GM12878 (cell line): Measurements from ENCODE around the gene COL23A1.

Experiments used
- ATF7 ChIP-seq: fragments of 450-650 bp; IDR thresholded peaks from 2 replicates; pipeline ENCODE4 v1.6.1; 2016; ENCODE audit warnings: low read depth, mild to moderate bottlenecking
- CEBPZ ChIP-seq: fragments of 150-350 bp; IDR thresholded peaks from 2 replicates; pipeline ENCODE4 v1.6.1; 2016; ENCODE audit warnings: low read depth, low read length
- EED ChIP-seq: sonication (generic); IDR thresholded peaks from 2 replicates; pipeline ENCODE4 v1.6.1; 2016; ENCODE audit warnings: antibody characterized with exemption, low read depth
- EP300 ChIP-seq, 2 experiments: fragments of 150-350 bp in 1 of 2; IDR thresholded peaks; 2 replicates each; pipeline ENCODE4 v1.6.1; 2011 to 2012; ENCODE audit warnings: low read depth in 2 of 2, low read length in 2 of 2, borderline replicate concordance in 1 of 2, improper control_type of control experiment in 1 of 2, inconsistent platforms in 1 of 2; ENCODE audit not compliant: control insufficient read depth in 1 of 2
- MAX ChIP-seq: IDR thresholded peaks from 2 replicates; pipeline ENCODE4 v1.6.1; 2012; ENCODE audit warnings: low read depth, low read length, improper control_type of control experiment
- POLR2A ChIP-seq: IDR thresholded peaks from 2 replicates; pipeline ENCODE4 v1.6.1; 2011; ENCODE audit warnings: low read depth, mild to moderate bottlenecking, low read length
- POLR2AphosphoS2 ChIP-seq: IDR thresholded peaks from 2 replicates; pipeline ENCODE4 v1.6.1; 2011; ENCODE audit warnings: low read depth, mild to moderate bottlenecking, low read length, improper control_type of control experiment, moderate library complexity
- RAD51 ChIP-seq: fragments of 450-650 bp; IDR thresholded peaks from 2 replicates; pipeline ENCODE4 v1.6.1; 2016; ENCODE audit warnings: moderate library complexity, mild to moderate bottlenecking, inconsistent platforms
- SUZ12 ChIP-seq: fragments of 200-600 bp; sonication (generic); IDR thresholded peaks from one replicate; pipeline ENCODE4 v1.6.1; 2018; ENCODE audit warnings: antibody characterized with exemption, mild to moderate bottlenecking; ENCODE audit not compliant: unreplicated experiment
- TF ChIP-seq, protein P1 (sequence below): fragments of 450-650 bp; IDR thresholded peaks from 2 replicates; pipeline ENCODE4 v1.6.1; 2014; ENCODE audit warnings: mild to moderate bottlenecking
- TF ChIP-seq, protein P2 (sequence below), 3 experiments: IDR thresholded peaks in 2 of 3; conservative IDR thresholded peaks in 1 of 3; 2 replicates each; pipeline ENCODE4 v1.5.1; 2011; ENCODE audit warnings: low read depth in 3 of 3, low read length in 3 of 3, mild to moderate bottlenecking in 3 of 3, control low read depth in 2 of 3, moderate library complexity in 2 of 3, inconsistent platforms in 1 of 3, mixed read lengths in 1 of 3; ENCODE audit not compliant: control insufficient read depth in 2 of 3, insufficient read depth in 1 of 3; ENCODE audit errors: extremely low read depth in 1 of 3

DNA sequence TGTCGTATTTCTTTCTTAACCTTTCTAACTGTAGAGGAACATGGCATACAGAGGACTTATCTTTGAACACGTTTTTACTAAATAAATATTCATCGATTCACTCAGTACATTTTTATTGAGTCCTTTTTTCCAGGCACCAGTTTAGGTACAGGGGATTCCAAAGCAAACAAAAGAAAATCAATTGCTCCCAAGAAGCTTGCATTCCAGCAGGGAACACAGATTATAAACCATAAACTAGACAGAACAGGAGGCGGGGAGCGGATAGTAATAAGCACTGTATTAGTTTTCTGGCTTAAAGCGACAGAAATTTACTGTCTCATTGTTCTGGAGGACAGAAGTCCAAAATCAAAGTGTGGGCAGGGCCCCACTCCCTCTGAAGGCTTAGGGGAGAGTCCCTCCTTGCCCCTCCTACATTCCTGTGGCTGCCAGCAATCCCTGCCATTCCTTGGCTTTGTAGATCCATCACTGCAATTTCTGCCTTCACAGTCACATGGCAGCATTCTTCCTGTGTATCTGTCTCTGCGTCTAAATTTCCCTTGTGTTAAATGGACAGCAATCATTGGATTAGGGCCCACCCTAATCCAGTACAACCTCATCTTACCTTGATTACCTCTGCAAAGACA lies 115.5 kb downstream of the COL23A1 start:
- no peak for TF ChIP-seq RAD51
- no peak for TF ChIP-seq ATF7
- no peak for TF ChIP-seq MAX
- TF ChIP-seq EED, result no peak
- no peak for TF ChIP-seq CEBPZ
- TF ChIP-seq, protein P1, sequence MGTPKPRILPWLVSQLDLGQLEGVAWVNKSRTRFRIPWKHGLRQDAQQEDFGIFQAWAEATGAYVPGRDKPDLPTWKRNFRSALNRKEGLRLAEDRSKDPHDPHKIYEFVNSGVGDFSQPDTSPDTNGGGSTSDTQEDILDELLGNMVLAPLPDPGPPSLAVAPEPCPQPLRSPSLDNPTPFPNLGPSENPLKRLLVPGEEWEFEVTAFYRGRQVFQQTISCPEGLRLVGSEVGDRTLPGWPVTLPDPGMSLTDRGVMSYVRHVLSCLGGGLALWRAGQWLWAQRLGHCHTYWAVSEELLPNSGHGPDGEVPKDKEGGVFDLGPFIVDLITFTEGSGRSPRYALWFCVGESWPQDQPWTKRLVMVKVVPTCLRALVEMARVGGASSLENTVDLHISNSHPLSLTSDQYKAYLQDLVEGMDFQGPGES, result no peak
- TF ChIP-seq EP300 (IDR thresholded peaks at IDR 0.05; ENCODE audit: borderline replicate concordance in 1 of 2, control insufficient read depth in 1 of 2, low read depth in 2 of 2, low read length in 2 of 2), result no peak
- TF ChIP-seq POLR2AphosphoS2, result no peak
- TF ChIP-seq SUZ12, result no peak
- TF ChIP-seq, protein P2, sequence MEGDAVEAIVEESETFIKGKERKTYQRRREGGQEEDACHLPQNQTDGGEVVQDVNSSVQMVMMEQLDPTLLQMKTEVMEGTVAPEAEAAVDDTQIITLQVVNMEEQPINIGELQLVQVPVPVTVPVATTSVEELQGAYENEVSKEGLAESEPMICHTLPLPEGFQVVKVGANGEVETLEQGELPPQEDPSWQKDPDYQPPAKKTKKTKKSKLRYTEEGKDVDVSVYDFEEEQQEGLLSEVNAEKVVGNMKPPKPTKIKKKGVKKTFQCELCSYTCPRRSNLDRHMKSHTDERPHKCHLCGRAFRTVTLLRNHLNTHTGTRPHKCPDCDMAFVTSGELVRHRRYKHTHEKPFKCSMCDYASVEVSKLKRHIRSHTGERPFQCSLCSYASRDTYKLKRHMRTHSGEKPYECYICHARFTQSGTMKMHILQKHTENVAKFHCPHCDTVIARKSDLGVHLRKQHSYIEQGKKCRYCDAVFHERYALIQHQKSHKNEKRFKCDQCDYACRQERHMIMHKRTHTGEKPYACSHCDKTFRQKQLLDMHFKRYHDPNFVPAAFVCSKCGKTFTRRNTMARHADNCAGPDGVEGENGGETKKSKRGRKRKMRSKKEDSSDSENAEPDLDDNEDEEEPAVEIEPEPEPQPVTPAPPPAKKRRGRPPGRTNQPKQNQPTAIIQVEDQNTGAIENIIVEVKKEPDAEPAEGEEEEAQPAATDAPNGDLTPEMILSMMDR (IDR thresholded peaks at IDR 0.05 in 2 of 3, conservative IDR thresholded peaks at IDR 0.05 in 1 of 3; ENCODE audit: control insufficient read depth in 2 of 3, extremely low read depth in 1 of 3, insufficient read depth in 1 of 3, low read depth in 3 of 3, low read length in 3 of 3), result no peak
- TF ChIP-seq POLR2A, result no peak
